HG03439 (cell line): ENCODE data around the gene MAP3K12.
"Not testable (repeated sequence)": the region's sequence is repeated elsewhere in the genome, so short reads cannot be mapped to it uniquely, and the experiment has no call there.

Source experiments
- ATAC-seq: cut with Tn5 transposase; IDR thresholded peaks from one replicate; pipeline ENCODE4 v1.9.1; 2021; ENCODE audit warnings: mild to moderate bottlenecking, moderate library complexity; ENCODE audit not compliant: unreplicated experiment

The MAP3K12 gene, protein sequence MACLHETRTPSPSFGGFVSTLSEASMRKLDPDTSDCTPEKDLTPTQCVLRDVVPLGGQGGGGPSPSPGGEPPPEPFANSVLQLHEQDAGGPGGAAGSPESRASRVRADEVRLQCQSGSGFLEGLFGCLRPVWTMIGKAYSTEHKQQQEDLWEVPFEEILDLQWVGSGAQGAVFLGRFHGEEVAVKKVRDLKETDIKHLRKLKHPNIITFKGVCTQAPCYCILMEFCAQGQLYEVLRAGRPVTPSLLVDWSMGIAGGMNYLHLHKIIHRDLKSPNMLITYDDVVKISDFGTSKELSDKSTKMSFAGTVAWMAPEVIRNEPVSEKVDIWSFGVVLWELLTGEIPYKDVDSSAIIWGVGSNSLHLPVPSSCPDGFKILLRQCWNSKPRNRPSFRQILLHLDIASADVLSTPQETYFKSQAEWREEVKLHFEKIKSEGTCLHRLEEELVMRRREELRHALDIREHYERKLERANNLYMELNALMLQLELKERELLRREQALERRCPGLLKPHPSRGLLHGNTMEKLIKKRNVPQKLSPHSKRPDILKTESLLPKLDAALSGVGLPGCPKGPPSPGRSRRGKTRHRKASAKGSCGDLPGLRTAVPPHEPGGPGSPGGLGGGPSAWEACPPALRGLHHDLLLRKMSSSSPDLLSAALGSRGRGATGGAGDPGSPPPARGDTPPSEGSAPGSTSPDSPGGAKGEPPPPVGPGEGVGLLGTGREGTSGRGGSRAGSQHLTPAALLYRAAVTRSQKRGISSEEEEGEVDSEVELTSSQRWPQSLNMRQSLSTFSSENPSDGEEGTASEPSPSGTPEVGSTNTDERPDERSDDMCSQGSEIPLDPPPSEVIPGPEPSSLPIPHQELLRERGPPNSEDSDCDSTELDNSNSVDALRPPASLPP

DNA sequence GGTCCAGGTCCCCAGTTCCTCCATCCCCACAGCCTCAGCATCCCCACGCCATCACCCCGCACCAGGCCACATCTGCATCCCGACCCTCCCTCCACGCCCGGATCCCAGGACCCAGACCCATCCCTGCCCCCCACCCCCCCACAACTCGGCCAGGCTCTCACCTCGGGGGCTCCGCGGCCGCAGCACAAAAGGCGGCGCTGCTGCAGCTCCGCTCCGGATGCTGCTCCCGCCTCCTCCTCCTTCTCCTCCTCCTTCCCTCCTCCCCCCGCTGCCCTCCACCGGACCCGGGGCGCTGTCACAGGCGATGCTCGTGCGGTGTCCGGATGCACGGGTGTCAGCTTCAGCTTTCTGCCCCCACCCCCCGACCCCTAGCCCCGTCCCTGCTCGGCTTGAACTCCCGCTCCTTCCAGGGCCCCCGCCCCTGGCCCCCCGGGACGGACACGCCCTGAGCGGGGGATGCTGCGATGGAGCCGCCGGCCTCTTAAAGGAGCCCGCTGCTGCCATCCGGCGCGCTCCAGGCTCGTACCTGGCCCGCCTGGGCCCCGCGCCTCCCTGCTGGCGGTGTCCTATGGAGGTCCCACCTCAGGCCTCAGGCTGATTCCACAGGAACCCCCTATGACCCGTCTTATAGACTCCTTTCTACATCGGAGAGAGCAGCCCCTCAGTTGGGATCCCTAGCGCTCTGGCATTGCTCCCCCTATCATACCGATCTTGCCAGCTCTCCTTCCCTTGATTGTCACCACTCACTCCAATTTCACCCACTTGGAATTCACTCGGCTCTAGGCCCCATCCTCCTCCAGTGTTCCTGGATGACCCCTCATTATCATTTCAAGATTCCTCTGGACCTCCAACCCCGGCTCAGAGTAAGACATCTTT lies at the start of gene MAP3K12:
TSS of gene MAP3K12 (minus strand) at position 193 of the 876 bp plus-strand sequence. CDS start 12,067 bp downstream, outside the sequence.
- ATAC-seq, result no peak

DNA sequence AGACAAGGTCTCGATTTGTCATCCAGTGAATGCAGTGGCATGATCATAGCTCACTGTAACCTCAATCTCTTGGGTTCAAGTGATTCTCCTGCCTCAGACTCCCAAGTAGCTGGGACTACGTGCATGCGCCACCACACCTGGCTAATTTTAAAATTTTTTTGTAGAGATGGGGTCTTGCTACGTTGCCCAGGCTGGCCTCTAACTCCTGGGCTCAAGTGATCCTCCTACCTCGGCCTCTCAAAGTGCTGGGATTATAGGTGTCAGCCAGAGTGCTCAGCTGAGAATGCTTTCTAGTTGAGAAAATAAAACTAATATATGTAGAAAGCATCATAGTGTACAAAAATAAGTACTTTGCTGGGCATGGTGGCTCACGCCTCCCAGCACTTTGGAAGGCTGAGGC lies 49.1 kb upstream of the MAP3K12 start:
- not testable (repeated sequence) for ATAC-seq

GRCh38 chr12:53543539-53543938 lies 44.3 kb upstream of the MAP3K12 start:
- ATAC-seq, result peak; percentile 73

DNA sequence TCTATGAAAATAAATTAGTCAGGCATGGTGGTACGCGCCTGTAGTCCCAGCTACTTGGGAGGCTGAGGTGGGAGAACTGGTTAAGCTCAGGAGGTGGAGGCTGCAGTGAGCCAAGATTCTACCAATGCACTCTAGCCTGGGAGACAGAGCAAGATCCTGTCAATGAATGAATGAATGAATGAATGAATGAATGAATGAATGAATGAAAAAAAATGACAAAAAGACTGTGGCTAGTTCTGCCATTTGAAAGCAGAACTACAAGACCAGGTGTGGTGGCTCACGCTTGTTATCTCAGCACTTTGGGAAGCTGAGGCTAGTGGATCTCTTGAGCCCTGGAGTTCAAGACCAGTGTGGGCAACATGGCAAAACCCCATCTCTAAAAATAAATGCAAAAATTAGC lies 40.3 kb upstream of the MAP3K12 start:
- ATAC-seq, result no peak

GRCh38 chr12:53538209-53538689 lies 39.0 kb upstream of the MAP3K12 start:
- no peak for ATAC-seq

DNA sequence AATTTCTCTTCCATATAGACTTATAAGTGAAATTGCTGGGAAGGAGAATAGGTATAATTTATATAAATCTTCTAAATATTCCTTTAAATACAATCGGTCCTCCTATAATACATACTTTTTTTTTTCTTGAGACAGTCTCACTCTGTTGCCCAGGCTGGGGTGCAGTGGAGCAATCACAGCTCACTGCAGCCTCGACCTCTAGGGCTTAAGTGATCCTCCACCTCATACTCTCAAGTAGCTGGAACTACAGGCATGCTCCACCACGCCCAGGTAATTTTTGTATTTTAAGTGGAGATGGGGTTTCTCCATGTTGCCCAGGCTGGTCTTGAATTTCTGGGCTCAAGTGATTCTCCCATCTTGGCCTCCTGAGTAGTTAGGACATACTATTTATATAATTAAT lies 37.7 kb upstream of the MAP3K12 start:
- ATAC-seq, result no peak

GRCh38 chr12:53533471-53533870 lies 34.2 kb upstream of the MAP3K12 start:
- ATAC-seq, result no peak

GRCh38 chr12:53532524-53533445 lies 33.5 kb upstream of the MAP3K12 start:
- no peak for ATAC-seq

DNA sequence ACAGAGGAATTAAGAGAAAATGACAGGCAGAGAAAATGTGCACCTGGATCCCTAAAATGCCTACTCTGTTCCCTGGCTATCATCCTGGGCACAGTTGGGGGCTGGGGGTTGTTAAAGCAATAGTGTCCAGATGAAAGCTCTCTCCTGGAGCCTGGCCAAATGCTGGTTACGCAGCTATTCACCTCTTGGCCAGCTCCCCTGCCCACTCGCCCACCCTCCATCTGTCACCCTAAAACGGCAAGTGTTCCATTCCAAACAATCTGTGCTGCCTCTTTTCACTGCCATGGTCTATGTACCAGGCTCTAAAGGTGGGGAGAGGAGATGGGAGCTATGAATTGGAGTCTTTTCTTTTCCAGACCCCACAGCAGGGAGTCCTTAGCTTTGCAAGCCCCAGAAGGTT lies 32.8 kb upstream of the MAP3K12 start:
- ATAC-seq, result no peak

- no peak for ATAC-seq
These were observed 31.7 kb upstream of the MAP3K12 start for GRCh38 chr12:53530920-53531319.

DNA sequence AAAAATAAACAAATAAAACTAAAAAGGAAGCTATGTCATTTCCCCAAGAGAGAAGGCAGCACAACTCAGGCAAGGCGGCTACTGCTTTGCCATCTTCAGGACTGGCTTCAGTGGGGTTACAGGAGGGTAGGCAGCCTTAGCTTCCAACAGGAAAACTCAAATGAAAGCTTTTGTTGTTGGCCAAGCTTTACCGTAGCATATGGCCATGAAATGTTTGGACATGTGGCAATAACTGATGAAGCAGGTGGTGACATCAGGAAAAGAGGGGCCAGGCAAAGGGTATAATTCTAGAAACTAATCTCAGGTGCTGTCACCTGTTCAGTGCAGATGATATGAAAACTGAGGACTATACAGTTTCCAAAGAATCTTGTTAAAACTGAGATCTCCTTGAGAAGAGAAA lies 30.8 kb upstream of the MAP3K12 start:
- no peak for ATAC-seq

- no peak for ATAC-seq
These were observed 25.2 kb upstream of the MAP3K12 start for GRCh38 chr12:53524476-53524875.

- ATAC-seq, result no peak
These were observed 23.9 kb upstream of the MAP3K12 start for GRCh38 chr12:53523131-53523530.

DNA sequence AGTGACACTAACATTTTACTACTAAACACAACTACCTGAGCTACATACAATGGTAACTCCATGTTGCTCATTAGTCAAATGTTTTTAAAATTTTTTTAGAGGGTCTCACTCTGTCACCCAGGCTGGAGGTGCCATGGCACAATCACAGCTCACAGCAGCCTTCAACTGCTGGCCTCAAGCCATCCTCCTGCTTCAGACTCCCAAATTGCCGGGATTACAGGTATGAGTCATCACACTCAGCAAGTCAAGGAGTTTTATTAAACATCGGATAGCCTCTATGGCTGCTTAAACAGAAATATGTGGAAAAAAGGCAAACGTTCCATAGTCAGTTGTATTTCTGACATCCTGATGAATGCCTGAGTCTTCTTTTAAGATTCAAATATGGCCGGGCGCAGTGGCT lies 19.1 kb upstream of the MAP3K12 start:
- no peak for ATAC-seq

DNA sequence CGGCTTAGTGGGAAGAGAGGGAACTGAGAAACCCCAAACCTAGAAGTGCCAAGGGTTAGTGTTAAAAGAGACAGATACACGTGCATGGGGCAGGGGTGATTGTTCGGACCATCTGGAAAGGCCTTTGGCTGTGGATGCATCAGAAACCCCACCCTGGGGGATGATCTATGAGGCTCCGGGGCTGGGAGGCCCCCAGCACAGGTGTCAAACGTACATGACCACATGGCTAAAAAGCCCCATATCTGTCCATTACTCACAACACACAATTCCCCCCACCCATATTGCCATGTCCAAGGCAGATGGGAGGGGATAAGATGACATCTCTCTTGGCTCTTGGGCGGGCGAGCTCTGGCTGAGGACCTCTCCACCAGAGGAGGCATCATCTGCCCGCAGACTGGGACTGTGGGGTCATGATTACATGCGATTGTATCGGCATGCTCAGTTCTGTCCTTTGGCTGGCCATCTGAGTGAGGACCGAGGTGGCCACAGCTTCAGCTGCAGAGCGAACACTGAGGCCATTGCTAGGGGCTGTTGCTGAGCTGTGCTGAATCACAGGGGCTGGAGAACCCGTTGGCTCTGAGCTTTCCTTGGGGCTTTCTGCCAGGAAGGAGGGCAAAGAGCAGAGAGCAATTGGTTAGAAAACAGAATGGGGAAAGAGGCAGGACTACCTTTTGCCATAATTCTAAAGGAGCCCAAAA lies 17.6 kb upstream of the MAP3K12 start:
- ATAC-seq, result no peak

- no peak for ATAC-seq
These were observed 16.0 kb upstream of the MAP3K12 start for GRCh38 chr12:53515291-53515680.

- ATAC-seq, result no peak
These were observed 15.5 kb upstream of the MAP3K12 start for GRCh38 chr12:53514628-53515290.

DNA sequence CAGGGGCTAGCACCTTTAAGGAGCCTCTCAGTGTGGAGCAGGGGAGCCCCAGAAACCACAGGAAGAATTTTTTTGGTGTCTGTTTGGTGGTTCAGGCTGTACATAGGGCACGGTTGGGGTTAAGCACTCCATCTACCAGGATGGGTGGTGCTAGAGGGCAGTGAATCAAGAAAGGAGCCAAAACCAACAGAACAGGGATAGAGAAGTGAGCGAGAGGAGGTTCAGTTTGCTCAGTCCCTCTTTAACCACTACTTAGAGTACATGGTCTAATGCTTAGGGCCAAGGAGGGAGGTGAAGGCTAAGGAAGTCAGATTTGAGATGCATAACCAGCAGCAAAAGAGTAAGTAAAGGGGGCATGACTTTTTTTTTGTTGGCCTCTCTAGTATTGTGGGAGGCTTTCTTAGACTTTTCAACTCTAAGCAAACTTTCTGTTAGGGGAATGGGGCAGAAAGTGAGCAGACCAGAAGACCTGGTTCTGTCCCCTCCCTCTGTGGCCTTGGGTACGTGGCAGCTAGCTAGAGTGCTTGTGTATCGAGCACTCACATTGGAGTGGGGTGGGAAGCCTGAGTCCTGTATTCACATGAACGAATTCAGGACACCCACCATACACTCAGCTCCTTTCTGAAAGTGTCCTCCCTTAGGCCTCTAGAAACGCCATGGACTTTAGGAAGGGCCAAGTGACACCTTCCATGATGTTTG lies 14.6 kb upstream of the MAP3K12 start:
- ATAC-seq, result no peak
